Sigmoid colon (tissue), 7 donors: ENCODE results near the gene MAPK8IP2. TPM values are rescaled to one million over a fixed set of nuclear protein-coding genes. Genes with fewer than 3 reads are reported as not detected.

Source experiments
- DNase-seq: peaks from one replicate; pipeline ENCODE4 v3.0.0-alpha.2; 2019
- H3K27ac ChIP-seq, 4 donors: fragments of 200-600 bp; sonication (generic); one replicate each; pipeline ENCODE4 v1.5.1; 2016 to 2019; ENCODE audit warnings: mild to moderate bottlenecking in 1 of 4
- H3K27me3 ChIP-seq, 3 donors: fragments of 200-600 bp; sonication (generic); one replicate each; pipeline ENCODE4 v1.5.1; 2019; ENCODE audit warnings: mild to moderate bottlenecking in 1 of 3
- H3K36me3 ChIP-seq, 4 donors: fragments of 200-600 bp; sonication (generic); one replicate each; pipeline ENCODE4 v1.5.1; 2016 to 2019
- H3K4me1 ChIP-seq, 4 donors: fragments of 200-600 bp; sonication (generic); one replicate each; pipeline ENCODE4 v1.5.1; 2017 to 2019
- H3K4me3 ChIP-seq, 4 donors: fragments of 200-600 bp; sonication (generic); one replicate each; pipeline ENCODE4 v1.5.1; 2017 to 2019; ENCODE audit warnings: mild to moderate bottlenecking in 2 of 4, moderate library complexity in 1 of 4
- H3K9me3 ChIP-seq, 4 donors: fragments of 200-600 bp in 3 of 4; sonication (generic) in 3 of 4; one replicate each; pipeline versions ENCODE4 v1.5.1 to v1.6.1; 2013 to 2019
- EP300 ChIP-seq, 4 donors: sonication (generic); formaldehyde crosslinking; IDR thresholded peaks; one replicate each; pipeline ENCODE4 v1.6.1; 2017; ENCODE audit warnings: antibody characterized with exemption in 4 of 4
- POLR2A ChIP-seq, 2 donors: fragments of 450-650 bp; IDR thresholded peaks; one replicate each; pipeline ENCODE4 v1.6.1; 2016; ENCODE audit warnings: antibody characterized with exemption in 2 of 2, mild to moderate bottlenecking in 2 of 2, moderate library complexity in 2 of 2
- POLR2AphosphoS5 ChIP-seq, 4 donors: sonication (generic); formaldehyde crosslinking; IDR thresholded peaks; one replicate each; pipeline ENCODE4 v1.6.1; 2017; ENCODE audit warnings: antibody characterized with exemption in 4 of 4
- WGBS, 2 donors: extraction: QIAGEN DNeasy Blood & Tissue Kit; methylation state at CpG; one replicate each; pipeline ENCODE4 v1.1.7; 2013; 5-methylcytosine and 5-hydroxymethylcytosine counted together
- intact Hi-C: fragments of 100-400 bp; cut with DNase I; formaldehyde crosslinking; loops from one replicate; pipeline ENCODE4 v1.15.1; 2023
- polyA plus RNA-seq, 3 donors: library from polyadenylated mRNA; stranded (reverse); fragments of 200-250 nt; gene quantifications; one replicate each; pipeline ENCODE4 v1.2.3, GENCODE V29; 2013
- total RNA-seq, 4 donors: library from RNA; depleted of rRNA; stranded (reverse); fragments of >200 nt; gene quantifications; one replicate each; pipeline ENCODE4 v1.1.0, GENCODE V29; 2016
- TF ChIP-seq, protein P1 (sequence below), 4 experiments: fragments of 450-650 bp in 3 of 4; fragments of 200-600 bp in 1 of 4; IDR thresholded peaks; one replicate each; pipeline ENCODE4 v1.5.1; 2016 to 2019; ENCODE audit warnings: antibody characterized with exemption in 4 of 4, mild to moderate bottlenecking in 3 of 4, moderate library complexity in 2 of 4
- donor health status: healthy with polysubstance abuse.
- donor health status: Bipolar disorder and iron deficiency.
- donor health status: healthy.

MAPK8IP2 gene
- total and polyA plus RNA-seq, 7 donors: under 0.01 to 2.9 (median 1.8) TPM

GRCh38 chr22:50624347-50625130 lies 23.9 kb downstream of the MAPK8IP2 start:
- no peak for TF ChIP-seq POLR2AphosphoS5 (IDR thresholded peaks at IDR 0.05)
- no peak for TF ChIP-seq EP300 (IDR thresholded peaks at IDR 0.05)
- TF ChIP-seq, protein P1, sequence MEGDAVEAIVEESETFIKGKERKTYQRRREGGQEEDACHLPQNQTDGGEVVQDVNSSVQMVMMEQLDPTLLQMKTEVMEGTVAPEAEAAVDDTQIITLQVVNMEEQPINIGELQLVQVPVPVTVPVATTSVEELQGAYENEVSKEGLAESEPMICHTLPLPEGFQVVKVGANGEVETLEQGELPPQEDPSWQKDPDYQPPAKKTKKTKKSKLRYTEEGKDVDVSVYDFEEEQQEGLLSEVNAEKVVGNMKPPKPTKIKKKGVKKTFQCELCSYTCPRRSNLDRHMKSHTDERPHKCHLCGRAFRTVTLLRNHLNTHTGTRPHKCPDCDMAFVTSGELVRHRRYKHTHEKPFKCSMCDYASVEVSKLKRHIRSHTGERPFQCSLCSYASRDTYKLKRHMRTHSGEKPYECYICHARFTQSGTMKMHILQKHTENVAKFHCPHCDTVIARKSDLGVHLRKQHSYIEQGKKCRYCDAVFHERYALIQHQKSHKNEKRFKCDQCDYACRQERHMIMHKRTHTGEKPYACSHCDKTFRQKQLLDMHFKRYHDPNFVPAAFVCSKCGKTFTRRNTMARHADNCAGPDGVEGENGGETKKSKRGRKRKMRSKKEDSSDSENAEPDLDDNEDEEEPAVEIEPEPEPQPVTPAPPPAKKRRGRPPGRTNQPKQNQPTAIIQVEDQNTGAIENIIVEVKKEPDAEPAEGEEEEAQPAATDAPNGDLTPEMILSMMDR (IDR thresholded peaks at IDR 0.05): no peak
- no peak for TF ChIP-seq POLR2A (IDR thresholded peaks at IDR 0.05)
- H3K36me3 ChIP-seq: no peaks in the 10 kb centered on the region
- peaks cover 0 to 20% (median 14%) of the 10 kb centered on the region in 3 donors for H3K27me3 ChIP-seq
- DNase-seq: no peak
- intact Hi-C loops: loop anchor here (5.0 kb wide), 5 partner anchors 42 to 382 kb away; partner anchors contain the start of genes CHKB and SCO2
- H3K4me3 ChIP-seq: no peak overlapping the region
- H3K27ac ChIP-seq: no peak overlapping the region
- H3K9me3 ChIP-seq: no peaks in the 10 kb centered on the region
- H3K4me1 ChIP-seq: peaks cover 0 to 33% (median 24%) of the 10 kb centered on the region in 4 donors
- 85 to 86% methylated on average over 16 of the region's 16 CpGs for WGBS, 2 donors

DNA sequence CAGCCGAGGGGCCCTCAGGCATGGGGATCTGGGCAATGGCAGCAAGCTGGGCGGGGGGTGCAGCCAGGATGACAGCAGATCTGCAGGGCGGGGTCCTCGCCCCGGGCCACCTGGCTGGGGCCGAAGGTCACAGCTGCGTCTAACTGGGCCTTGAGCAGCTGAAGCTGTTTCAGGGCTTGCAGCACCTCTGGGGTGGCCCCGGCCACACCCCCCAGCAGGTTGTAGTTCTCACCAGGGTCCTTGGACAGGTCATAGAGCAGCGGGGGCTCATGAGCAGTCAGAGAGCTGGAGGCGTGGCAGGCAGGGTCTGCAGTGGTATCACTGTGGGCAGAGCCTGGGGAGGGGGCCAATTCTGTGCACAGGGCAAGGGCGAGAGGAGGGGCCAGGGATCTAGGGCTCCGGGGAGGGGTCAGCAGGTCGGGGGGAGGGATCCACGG lies 24.6 kb downstream of the MAPK8IP2 start:
- TF ChIP-seq EP300 (IDR thresholded peaks at IDR 0.05) (no peak), POLR2A (IDR thresholded peaks at IDR 0.05) (no peak)
- TF ChIP-seq, protein P1 (IDR thresholded peaks at IDR 0.05): no peak
- H3K4me3 ChIP-seq: no peak overlapping the region
- H3K27ac ChIP-seq: no peak overlapping the region
- intact Hi-C loops: loop anchor here (5.0 kb wide), 4 partner anchors 43 to 383 kb away; partner anchors contain the start of genes CHKB and SCO2
- H3K4me1 ChIP-seq: peaks cover 0 to 30% (median 21%) of the 10 kb centered on the region in 4 donors
- WGBS, 2 donors: 36 to 77% methylated on average over 14 of the region's 14 CpGs
- H3K27me3 ChIP-seq: peaks cover 0 to 14% (median 9%) of the 10 kb centered on the region in 3 donors
- DNase-seq: no peak
- H3K36me3 ChIP-seq: no peaks in the 10 kb centered on the region
- no peaks in the 10 kb centered on the region for H3K9me3 ChIP-seq

GRCh38 chr22:50625568-50626313 lies 25.1 kb downstream of the MAPK8IP2 start:
- no peaks in the 10 kb centered on the region for H3K36me3 ChIP-seq
- H3K27me3 ChIP-seq: peaks cover 0 to 9% (median 4%) of the 10 kb centered on the region in 3 donors
- H3K9me3 ChIP-seq: no peaks in the 10 kb centered on the region
- H3K27ac ChIP-seq: no peak overlapping the region
- H3K4me3 ChIP-seq: no peak overlapping the region
- WGBS, 2 donors: 92 to 93% methylated on average over 27 of the region's 27 CpGs
- H3K4me1 ChIP-seq: peaks cover 0 to 24% (median 17%) of the 10 kb centered on the region in 4 donors
- peak; percentile 64 for DNase-seq
- TF ChIP-seq EP300 (IDR thresholded peaks at IDR 0.05): no peak
- TF ChIP-seq POLR2A (IDR thresholded peaks at IDR 0.05): no peak
- TF ChIP-seq POLR2AphosphoS5 (IDR thresholded peaks at IDR 0.05): no peak
- TF ChIP-seq, protein P1 (IDR thresholded peaks at IDR 0.05): no peak
- intact Hi-C loops: loop anchor here (5.0 kb wide), 4 partner anchors 43 to 383 kb away; partner anchors contain the start of genes CHKB and SCO2

- no peak overlapping the region for H3K4me3 ChIP-seq
- H3K9me3 ChIP-seq: no peaks in the 10 kb centered on the region
- WGBS, 2 donors: 90 to 91% methylated on average over 12 of the region's 12 CpGs
- intact Hi-C loops: loop anchor here (5.0 kb wide), 4 partner anchors 44 to 384 kb away; partner anchors contain the start of genes CHKB and SCO2
- peaks cover 0 to 20% (median 15%) of the 10 kb centered on the region in 4 donors for H3K4me1 ChIP-seq
- no peak overlapping the region for H3K27ac ChIP-seq
- peaks cover 0 to 3% (median 0%) of the 10 kb centered on the region in 3 donors for H3K27me3 ChIP-seq
- TF ChIP-seq, protein P1 (IDR thresholded peaks at IDR 0.05): no peak
- TF ChIP-seq POLR2A (IDR thresholded peaks at IDR 0.05) (no peak), POLR2AphosphoS5 (IDR thresholded peaks at IDR 0.05) (no peak), EP300 (IDR thresholded peaks at IDR 0.05) (no peak)
- DNase-seq: peak; percentile 59
- no peaks in the 10 kb centered on the region for H3K36me3 ChIP-seq
Observed at GRCh38 chr22:50626314-50626849, 25.8 kb downstream of the MAPK8IP2 start.
